Activated naive CD4-positive, alpha-beta T cell treated with anti-CD3 and anti-CD28 coated beads, Interleukin-2, amount 10 ng/mL, durations not matched to agents 7 days and 5 days (primary cell): ENCODE results near the gene EMILIN2.

Experiments used
- CTCF ChIA-PET: fragments of 350-600 bp; sonication (Branson Sonifier 250); formaldehyde crosslinking; loops from one replicate; lab custom pipeline; 2021; ENCODE audit warnings: antibody characterized with exemption; lab: Charles Lee
- DNase-seq: peaks from one replicate; pipeline ENCODE4 v3.0.0-alpha.2; 2020
- H3K27ac Mint-ChIP-seq: one replicate; pipeline ENCODE4 v1.8.0; 2021; ENCODE audit warnings: mild to moderate bottlenecking, moderate library complexity, mixed read lengths
- H3K27me3 Mint-ChIP-seq: one replicate; pipeline ENCODE4 v1.8.0; 2021; ENCODE audit warnings: mild to moderate bottlenecking, mixed read lengths
- H3K36me3 Mint-ChIP-seq: one replicate; pipeline ENCODE4 v1.8.0; 2021; ENCODE audit warnings: mixed read lengths
- H3K4me1 Mint-ChIP-seq: one replicate; pipeline ENCODE4 v1.8.0; 2021; ENCODE audit warnings: mixed read lengths
- H3K4me3 Mint-ChIP-seq: one replicate; pipeline ENCODE4 v1.8.0; 2021; ENCODE audit warnings: mild to moderate bottlenecking, moderate library complexity, mixed read lengths
- H3K9me3 Mint-ChIP-seq: one replicate; pipeline ENCODE4 v1.8.0; 2021; ENCODE audit warnings: mixed read lengths

EMILIN2 gene

DNA sequence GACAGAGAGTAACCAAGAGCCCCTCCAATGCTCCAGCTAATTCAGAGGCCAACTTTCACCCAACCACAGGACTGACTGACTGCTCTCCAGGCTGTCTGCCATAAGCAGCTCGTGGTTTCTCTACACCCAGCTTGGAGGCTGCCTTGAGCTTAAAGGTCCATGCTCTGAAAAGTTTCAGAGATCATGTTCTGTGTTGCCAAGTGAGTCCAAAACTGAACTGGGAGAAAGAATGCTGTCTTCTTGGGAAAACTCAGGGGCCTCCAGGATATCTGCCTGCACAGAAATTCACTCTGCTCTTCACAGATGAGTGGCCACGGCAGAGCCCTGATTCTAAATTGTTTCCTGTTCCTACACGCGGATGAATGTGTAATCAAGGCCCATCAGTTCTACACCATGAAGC, 115.0 kb downstream of the EMILIN2 start:
- peak overlapping the region; percentile 99 for H3K27ac Mint-ChIP-seq
- no peaks in the 10 kb centered on the region for H3K9me3 Mint-ChIP-seq
- peaks cover 93% of the 10 kb centered on the region for H3K4me1 Mint-ChIP-seq
- H3K36me3 Mint-ChIP-seq = peaks cover 55% of the 10 kb centered on the region
- peak overlapping the region; percentile 72 for H3K4me3 Mint-ChIP-seq
- DNase-seq = peak; percentile 43
- H3K27me3 Mint-ChIP-seq = no peaks in the 10 kb centered on the region
- CTCF ChIA-PET = interaction anchor here (1.5 to 5.0 kb wide), 6 partner anchors 10 to 101 kb away, joined by 3 to 27 read pairs (median 8); no protein-coding TSS in a partner anchor

DNA sequence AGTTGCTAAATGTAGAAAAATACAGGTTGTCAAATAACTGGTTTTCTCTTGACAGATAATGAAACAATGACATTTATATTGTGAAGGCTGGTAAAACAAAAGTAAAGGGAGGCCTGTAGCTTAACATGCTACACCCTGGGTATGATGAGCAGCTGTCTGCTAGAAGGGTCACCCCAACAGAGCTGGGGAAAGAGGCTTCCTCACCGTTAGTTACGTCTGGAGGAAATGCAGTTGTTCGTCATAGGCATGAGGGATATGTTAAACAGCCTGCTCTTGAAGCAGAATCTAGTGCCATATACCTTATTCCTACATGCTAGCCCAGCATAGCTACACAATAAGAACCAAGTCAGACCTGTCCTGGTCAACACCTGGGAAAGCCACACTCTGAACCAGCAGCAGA, 116.2 kb downstream of the EMILIN2 start:
- peak; percentile 57 for DNase-seq
- CTCF ChIA-PET = interaction anchor here (0.9 to 5.0 kb wide), 6 partner anchors 9 to 100 kb away, joined by 3 to 27 read pairs (median 8); no protein-coding TSS in a partner anchor
- Mint-ChIP-seq H3K27ac (peak overlapping the region; percentile 99), H3K4me1 (peaks cover 92% of the 10 kb centered on the region), H3K27me3 (no peaks in the 10 kb centered on the region), H3K4me3 (peak overlapping the region; percentile 54), H3K36me3 (peaks cover 51% of the 10 kb centered on the region), H3K9me3 (no peaks in the 10 kb centered on the region)

- peaks cover 92% of the 10 kb centered on the region for H3K4me1 Mint-ChIP-seq
- peaks cover 51% of the 10 kb centered on the region for H3K36me3 Mint-ChIP-seq
- DNase-seq = peak; percentile 37
- CTCF ChIA-PET = interaction anchor here (0.9 to 1.3 kb wide), 3 partner anchors 8 to 30 kb away, joined by 3 to 4 read pairs (median 4); no protein-coding TSS in a partner anchor
- no peaks in the 10 kb centered on the region for H3K27me3 Mint-ChIP-seq
- H3K4me3 Mint-ChIP-seq = peak overlapping the region; percentile 30
- H3K9me3 Mint-ChIP-seq = no peaks in the 10 kb centered on the region
- peak overlapping the region; percentile 80 for H3K27ac Mint-ChIP-seq
Measured at GRCh38 chr18:2964361-2965010, 117.7 kb downstream of the EMILIN2 start.
